Testis (tissue), 2 donors: Measurements from ENCODE around the gene TRIOBP.

Experiments
- POLR2A ChIP-seq: fragments of 450-650 bp; IDR thresholded peaks from one replicate; pipeline ENCODE4 v1.6.1; 2017; ENCODE audit warnings: antibody characterized with exemption, mild to moderate bottlenecking, moderate library complexity
- TF ChIP-seq, protein P1 (sequence below), 3 experiments: fragments of 450-650 bp in 2 of 3; fragments of 200-600 bp in 1 of 3; sonication (generic) in 1 of 3; IDR thresholded peaks; one replicate each; pipeline ENCODE4 v1.5.1; 2016 to 2019; ENCODE audit warnings: antibody characterized with exemption in 3 of 3, mild to moderate bottlenecking in 2 of 3, moderate library complexity in 1 of 3

- TF ChIP-seq, protein P1, sequence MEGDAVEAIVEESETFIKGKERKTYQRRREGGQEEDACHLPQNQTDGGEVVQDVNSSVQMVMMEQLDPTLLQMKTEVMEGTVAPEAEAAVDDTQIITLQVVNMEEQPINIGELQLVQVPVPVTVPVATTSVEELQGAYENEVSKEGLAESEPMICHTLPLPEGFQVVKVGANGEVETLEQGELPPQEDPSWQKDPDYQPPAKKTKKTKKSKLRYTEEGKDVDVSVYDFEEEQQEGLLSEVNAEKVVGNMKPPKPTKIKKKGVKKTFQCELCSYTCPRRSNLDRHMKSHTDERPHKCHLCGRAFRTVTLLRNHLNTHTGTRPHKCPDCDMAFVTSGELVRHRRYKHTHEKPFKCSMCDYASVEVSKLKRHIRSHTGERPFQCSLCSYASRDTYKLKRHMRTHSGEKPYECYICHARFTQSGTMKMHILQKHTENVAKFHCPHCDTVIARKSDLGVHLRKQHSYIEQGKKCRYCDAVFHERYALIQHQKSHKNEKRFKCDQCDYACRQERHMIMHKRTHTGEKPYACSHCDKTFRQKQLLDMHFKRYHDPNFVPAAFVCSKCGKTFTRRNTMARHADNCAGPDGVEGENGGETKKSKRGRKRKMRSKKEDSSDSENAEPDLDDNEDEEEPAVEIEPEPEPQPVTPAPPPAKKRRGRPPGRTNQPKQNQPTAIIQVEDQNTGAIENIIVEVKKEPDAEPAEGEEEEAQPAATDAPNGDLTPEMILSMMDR (IDR thresholded peaks at IDR 0.05), result no peak
- TF ChIP-seq POLR2A, result no peak
These were observed 109.0 kb downstream of the TRIOBP start for GRCh38 chr22:37805810-37806277.
